ENCODE data around the gene MBNL1. TPM values are rescaled to one million over a fixed set of nuclear protein-coding genes. Genes with fewer than 3 reads are reported as not detected.

The MBNL1 gene
- total RNA-seq, 1 experiment from 2014 or later, result 139 TPM

DNA sequence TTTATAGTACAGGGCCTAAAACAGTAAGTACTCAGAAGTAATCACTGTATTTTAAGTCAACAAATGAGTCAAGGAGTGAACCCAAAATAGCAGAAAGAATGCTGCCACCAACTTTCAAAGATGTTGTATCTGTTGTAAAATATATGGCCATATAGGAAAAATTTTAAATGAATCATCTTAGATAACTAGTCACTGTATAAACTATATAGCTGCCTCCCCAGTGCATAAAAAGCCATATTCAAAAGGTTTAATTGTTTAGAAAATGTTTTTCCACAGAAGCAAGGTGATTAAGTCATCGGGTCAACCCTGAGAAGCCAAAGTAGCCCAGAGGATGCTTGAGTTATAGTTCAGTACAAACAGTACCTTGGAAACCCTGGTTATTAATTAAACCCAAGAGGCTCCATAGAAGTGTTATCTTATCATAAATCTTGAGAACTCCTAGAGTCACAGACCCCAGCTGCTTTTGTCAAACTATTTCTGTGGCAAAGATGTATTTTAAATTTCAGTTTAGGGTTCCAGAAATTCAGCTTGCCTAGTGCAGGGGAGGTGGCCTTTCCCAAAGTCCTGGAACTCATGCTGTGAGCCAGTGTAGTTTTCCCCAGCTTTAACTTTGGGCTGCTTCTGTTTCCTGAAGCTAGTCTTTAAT, 39.2 kb downstream of the MBNL1 start:
- TF ChIP-seq, protein P1, sequence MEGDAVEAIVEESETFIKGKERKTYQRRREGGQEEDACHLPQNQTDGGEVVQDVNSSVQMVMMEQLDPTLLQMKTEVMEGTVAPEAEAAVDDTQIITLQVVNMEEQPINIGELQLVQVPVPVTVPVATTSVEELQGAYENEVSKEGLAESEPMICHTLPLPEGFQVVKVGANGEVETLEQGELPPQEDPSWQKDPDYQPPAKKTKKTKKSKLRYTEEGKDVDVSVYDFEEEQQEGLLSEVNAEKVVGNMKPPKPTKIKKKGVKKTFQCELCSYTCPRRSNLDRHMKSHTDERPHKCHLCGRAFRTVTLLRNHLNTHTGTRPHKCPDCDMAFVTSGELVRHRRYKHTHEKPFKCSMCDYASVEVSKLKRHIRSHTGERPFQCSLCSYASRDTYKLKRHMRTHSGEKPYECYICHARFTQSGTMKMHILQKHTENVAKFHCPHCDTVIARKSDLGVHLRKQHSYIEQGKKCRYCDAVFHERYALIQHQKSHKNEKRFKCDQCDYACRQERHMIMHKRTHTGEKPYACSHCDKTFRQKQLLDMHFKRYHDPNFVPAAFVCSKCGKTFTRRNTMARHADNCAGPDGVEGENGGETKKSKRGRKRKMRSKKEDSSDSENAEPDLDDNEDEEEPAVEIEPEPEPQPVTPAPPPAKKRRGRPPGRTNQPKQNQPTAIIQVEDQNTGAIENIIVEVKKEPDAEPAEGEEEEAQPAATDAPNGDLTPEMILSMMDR (IDR thresholded peaks at IDR 0.05; ENCODE audit: unreplicated experiment), result no peak
- no TSS peak for BruUV-seq (replicated peaks)
- ChIA-PET POLR2A (interaction anchor here (1.4 to 4.9 kb wide), 3 partner anchors 10 to 38 kb away, joined by 6 to 45 read pairs (median 27); partner anchors contain the start of gene MBNL1), CTCF (interaction anchor here (0.9 to 1.4 kb wide), 3 partner anchors 9 to 136 kb away, joined by 3 to 4 read pairs (median 3); no protein-coding TSS in a partner anchor)
- H3K36me3 Mint-ChIP-seq (ENCODE audit: insufficient read depth, unreplicated experiment), result peaks cover 7% of the 10 kb centered on the region
- H3K4me1 Mint-ChIP-seq (ENCODE audit: insufficient read depth, unreplicated experiment), result peaks cover 19% of the 10 kb centered on the region
- peak overlapping the region; percentile 31 for H3K27ac Mint-ChIP-seq (ENCODE audit: low read depth, unreplicated experiment)
- intact Hi-C loops (cut with micrococcal nuclease), result no loop called here
- no peaks in the 10 kb centered on the region for H3K27me3 Mint-ChIP-seq (ENCODE audit: insufficient read depth, unreplicated experiment)
- no peaks in the 10 kb centered on the region for H3K9me3 Mint-ChIP-seq (ENCODE audit: unreplicated experiment)
- DNase-seq (ENCODE audit: unreplicated experiment), result no peak
- H3K4me3 Mint-ChIP-seq (ENCODE audit: unreplicated experiment), result no peak overlapping the region

DNA sequence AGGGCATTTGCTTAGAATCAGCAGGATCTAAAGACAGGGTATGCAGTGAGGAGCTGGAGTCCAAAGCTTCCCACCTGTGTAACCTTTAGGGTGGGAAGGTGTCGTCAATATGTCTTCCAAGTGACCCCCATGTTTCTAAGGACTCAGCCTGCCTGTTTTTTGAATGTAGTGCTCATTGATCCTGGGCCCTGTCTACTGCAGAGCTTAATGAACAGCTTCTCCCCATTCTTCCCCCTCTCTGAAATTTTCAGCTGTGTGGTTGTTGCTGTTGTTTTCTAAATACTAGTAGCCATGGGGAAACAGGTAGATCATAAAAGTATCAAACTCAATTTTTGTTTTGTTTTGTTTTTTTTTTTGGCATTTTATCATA, 39.7 kb downstream of the MBNL1 start:
- H3K4me1 Mint-ChIP-seq (ENCODE audit: insufficient read depth, unreplicated experiment), result peaks cover 19% of the 10 kb centered on the region
- TF ChIP-seq, protein P1 (IDR thresholded peaks at IDR 0.05; ENCODE audit: unreplicated experiment), result no peak
- DNase-seq (ENCODE audit: unreplicated experiment), result no peak
- H3K36me3 Mint-ChIP-seq (ENCODE audit: insufficient read depth, unreplicated experiment), result peaks cover 7% of the 10 kb centered on the region
- H3K27me3 Mint-ChIP-seq (ENCODE audit: insufficient read depth, unreplicated experiment), result no peaks in the 10 kb centered on the region
- intact Hi-C loops (cut with micrococcal nuclease), result no loop called here
- no peaks in the 10 kb centered on the region for H3K9me3 Mint-ChIP-seq (ENCODE audit: unreplicated experiment)
- CTCF ChIA-PET, result interaction anchor here (0.9 to 1.4 kb wide), 3 partner anchors 10 to 135 kb away, joined by 3 to 4 read pairs (median 3); no protein-coding TSS in a partner anchor
- POLR2A ChIA-PET, result interaction anchor here (0.7 to 4.9 kb wide), 4 partner anchors 10 to 39 kb away, joined by 4 to 45 read pairs (median 16); partner anchors contain the start of gene MBNL1
- peak overlapping the region; percentile 31 for H3K27ac Mint-ChIP-seq (ENCODE audit: low read depth, unreplicated experiment)
- no TSS peak for BruUV-seq (replicated peaks)
- no peak overlapping the region for H3K4me3 Mint-ChIP-seq (ENCODE audit: unreplicated experiment)

- H3K4me3 Mint-ChIP-seq (ENCODE audit: unreplicated experiment), result no peak overlapping the region
- POLR2A ChIA-PET, result interaction anchor here (0.6 to 4.9 kb wide), 6 partner anchors 9 to 65 kb away, joined by 3 to 45 read pairs (median 5); partner anchors contain the start of gene MBNL1
- H3K9me3 Mint-ChIP-seq (ENCODE audit: unreplicated experiment), result no peaks in the 10 kb centered on the region
- H3K36me3 Mint-ChIP-seq (ENCODE audit: insufficient read depth, unreplicated experiment), result peaks cover 7% of the 10 kb centered on the region
- no TSS peak for BruUV-seq (replicated peaks)
- no peak for DNase-seq (ENCODE audit: unreplicated experiment)
- intact Hi-C loops (cut with micrococcal nuclease), result no loop called here
- H3K27me3 Mint-ChIP-seq (ENCODE audit: insufficient read depth, unreplicated experiment), result no peaks in the 10 kb centered on the region
- TF ChIP-seq, protein P1 (IDR thresholded peaks at IDR 0.05; ENCODE audit: unreplicated experiment), result no peak
- peaks cover 19% of the 10 kb centered on the region for H3K4me1 Mint-ChIP-seq (ENCODE audit: insufficient read depth, unreplicated experiment)
- CTCF ChIA-PET, result interaction anchor here (0.7 to 1.4 kb wide), 5 partner anchors 8 to 335 kb away, joined by 3 to 4 read pairs (median 3); no protein-coding TSS in a partner anchor
- H3K27ac Mint-ChIP-seq (ENCODE audit: low read depth, unreplicated experiment), result no peak overlapping the region
Observed at GRCh38 chr3:152309031-152309430, 40.3 kb downstream of the MBNL1 start.

DNA sequence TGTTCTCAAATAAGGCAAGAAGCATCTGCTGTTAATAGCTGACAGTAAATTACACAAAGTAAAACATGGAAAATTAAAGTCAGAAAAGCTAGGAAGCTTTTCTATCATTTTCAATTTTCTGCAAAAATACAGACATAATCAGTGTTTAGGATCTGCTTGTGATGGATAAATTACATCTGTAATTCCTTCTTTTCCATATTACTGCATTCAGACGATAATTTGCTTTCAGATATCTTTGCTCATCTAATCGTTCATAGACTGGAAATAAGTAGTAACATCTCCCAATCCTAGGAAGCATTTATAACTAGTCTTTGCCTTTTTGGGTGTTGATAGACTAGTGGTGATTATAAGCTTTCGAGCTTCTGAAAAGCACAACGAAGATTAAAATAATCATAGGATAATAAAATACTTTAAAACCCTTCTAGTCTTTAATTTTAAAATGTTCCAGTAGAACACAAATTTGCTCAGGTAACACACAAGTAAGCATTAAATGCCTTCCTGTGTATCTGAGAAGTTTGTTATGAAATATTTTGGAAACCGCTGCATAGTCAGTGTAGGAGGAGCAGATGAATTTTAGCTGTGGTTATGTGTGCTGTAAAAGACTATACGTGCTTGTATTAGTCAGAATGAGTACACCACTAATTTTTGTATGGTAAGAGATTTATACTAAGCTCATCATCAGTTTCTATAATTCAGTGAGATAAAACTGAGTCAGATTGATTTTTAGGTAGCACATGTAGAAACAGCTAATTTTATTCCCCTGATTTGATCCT, 41.0 kb downstream of the MBNL1 start:
- BruUV-seq (replicated peaks), result no TSS peak
- H3K27ac Mint-ChIP-seq (ENCODE audit: low read depth, unreplicated experiment), result no peak overlapping the region
- DNase-seq (ENCODE audit: unreplicated experiment), result peak; percentile 54
- ChIA-PET POLR2A (interaction anchor here (0.5 to 4.9 kb wide), 8 partner anchors 11 to 113 kb away, joined by 3 to 45 read pairs (median 3); partner anchors contain the start of gene MBNL1), CTCF (interaction anchor here (0.6 to 0.8 kb wide), 5 partner anchors 9 to 391 kb away, joined by 3 to 4 read pairs (median 3); no protein-coding TSS in a partner anchor)
- H3K4me3 Mint-ChIP-seq (ENCODE audit: unreplicated experiment), result no peak overlapping the region
- TF ChIP-seq, protein P1 (IDR thresholded peaks at IDR 0.05; ENCODE audit: unreplicated experiment), result no peak
- H3K9me3 Mint-ChIP-seq (ENCODE audit: unreplicated experiment), result no peaks in the 10 kb centered on the region
- intact Hi-C loops (cut with micrococcal nuclease), result loop anchor here (1.0 kb wide), 1 partner anchor 89 kb away; no protein-coding TSS in a partner anchor
- H3K36me3 Mint-ChIP-seq (ENCODE audit: insufficient read depth, unreplicated experiment), result peaks cover 7% of the 10 kb centered on the region
- no peaks in the 10 kb centered on the region for H3K27me3 Mint-ChIP-seq (ENCODE audit: insufficient read depth, unreplicated experiment)
- H3K4me1 Mint-ChIP-seq (ENCODE audit: insufficient read depth, unreplicated experiment), result peaks cover 21% of the 10 kb centered on the region

Measured in MCF 10A (cell line).